HG03575 (cell line): Measurements from ENCODE around the gene SPRR2G.
"Not testable (repeated sequence)": the region's sequence is repeated elsewhere in the genome, so short reads cannot be mapped to it uniquely, and the experiment has no call there.

Experiments
- ATAC-seq: cut with Tn5 transposase; IDR thresholded peaks from one replicate; pipeline ENCODE4 v1.9.1; 2021; ENCODE audit not compliant: unreplicated experiment, insufficient number of reproducible peaks, low FRiP score; ENCODE audit errors: extremely low read depth

The SPRR2G gene

DNA sequence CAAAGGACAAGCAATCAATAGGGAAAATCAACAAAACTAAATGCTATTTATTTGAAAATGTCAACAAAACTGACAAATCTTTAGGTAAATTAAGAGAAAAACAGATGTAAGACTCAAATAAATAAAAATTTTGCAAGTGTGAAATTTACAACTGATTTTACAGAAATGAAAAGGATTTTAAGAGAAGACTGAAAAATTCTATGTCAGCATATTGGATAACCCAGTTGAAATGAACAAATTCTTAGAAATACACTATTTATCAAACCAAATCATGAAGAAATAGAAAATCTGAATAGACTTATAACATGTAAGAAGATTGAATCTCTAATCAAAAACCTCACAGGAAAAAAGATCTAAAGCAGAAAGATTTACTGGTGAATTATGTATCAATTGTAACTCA lies 29.7 kb downstream of the SPRR2G start:
- ATAC-seq: no peak

DNA sequence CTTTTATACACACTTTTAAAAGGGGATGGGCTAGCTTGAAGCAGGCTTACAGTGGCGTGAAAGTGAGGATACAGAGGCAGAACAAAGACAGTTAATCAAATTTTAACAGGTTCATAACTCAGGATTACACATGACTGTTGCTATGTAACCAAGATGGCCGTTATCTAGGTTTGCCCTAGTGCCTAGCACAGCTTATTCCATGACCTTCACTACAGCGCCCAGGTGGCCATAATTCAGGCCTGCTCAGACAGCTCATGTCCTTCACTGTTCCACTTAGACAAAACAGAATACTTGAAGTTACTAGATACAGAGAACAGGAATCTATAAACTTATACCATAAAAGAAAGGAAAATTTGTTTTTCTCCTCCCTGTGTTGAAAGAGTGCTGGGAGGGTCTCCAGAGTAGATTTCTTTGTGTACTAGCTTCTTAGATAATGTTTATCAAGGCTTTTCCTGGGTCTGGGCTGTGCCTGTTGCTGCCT lies 31.2 kb downstream of the SPRR2G start:
- no peak for ATAC-seq

DNA sequence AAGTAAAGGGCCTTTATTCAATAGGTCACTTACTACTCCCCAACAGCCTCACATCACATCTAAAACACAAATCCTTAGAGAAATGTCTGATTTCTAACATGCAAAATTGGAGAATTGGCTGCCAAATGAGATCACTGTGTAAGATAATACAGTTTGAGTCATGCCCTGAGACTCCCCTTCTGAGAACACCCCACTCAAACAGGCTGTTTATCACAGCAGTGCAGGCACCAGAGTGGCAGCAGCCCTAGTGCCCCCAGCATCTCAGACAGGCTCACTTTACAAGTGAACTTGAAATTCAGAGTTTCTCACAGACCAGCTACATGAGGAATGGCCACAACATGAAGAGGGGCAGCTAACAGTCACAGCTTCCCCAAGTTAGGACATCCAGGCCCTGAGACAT lies 35.4 kb downstream of the SPRR2G start:
- ATAC-seq: not testable (repeated sequence)

DNA sequence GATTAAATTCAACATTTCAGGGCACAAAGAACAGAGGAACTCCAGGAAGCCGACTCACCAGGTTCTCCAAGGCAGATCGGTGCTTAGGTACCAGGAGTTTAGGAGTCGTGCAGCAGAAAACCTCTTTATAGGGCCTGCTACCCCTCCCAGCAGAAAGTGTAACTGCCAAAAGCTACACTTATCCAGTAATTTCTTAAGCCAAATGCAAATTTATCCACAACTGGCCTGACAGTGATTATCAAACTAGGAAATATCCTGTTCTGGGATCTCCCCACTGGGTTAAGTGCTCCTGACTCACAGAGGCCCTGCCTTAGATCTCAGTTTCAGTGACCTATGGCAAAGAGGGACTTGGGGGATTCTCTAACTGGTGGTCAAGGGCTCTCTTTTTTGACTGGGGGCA lies 37.3 kb downstream of the SPRR2G start, which contains the start of gene SPRR2F:
TSS of gene SPRR2F (minus strand) at position 101 of the 400 bp plus-strand sequence. CDS start 783 bp downstream, outside the sequence.
- ATAC-seq: no peak

- not testable (repeated sequence) for ATAC-seq
Measured at GRCh38 chr1:153112454-153112853, 38.2 kb downstream of the SPRR2G start.

DNA sequence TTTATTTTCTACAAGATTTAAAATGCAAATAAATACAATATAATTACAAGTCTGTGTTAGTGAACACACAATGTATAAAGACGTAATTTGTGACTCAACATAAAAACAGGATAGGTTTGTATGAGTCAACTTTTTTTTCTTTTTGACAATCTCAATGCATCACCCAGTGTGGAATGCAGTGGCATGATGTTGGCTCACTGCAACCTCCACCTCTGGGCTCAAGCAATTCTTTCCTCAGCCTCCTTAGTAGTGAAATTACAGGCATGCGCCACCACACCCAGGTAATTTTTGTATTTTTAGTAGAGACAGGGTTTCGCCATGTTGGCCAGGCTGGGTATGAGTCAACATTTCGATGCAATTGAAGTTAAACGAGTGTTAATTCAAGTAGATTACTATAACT lies 50.4 kb downstream of the SPRR2G start:
- no peak for ATAC-seq
